Stimulated activated CD8-positive, alpha-beta memory T cell treated with anti-CD3 and anti-CD28 coated beads, Interleukin-15, amount 100 ng/mL, for 1 hour (primary cell): ENCODE measurements around the gene FXYD1.

ENCODE experiments used
- DNase-seq: peaks from one replicate; pipeline ENCODE4 v3.0.0-alpha.2; 2020; ENCODE audit warnings: low read depth

The FXYD1 gene

DNA sequence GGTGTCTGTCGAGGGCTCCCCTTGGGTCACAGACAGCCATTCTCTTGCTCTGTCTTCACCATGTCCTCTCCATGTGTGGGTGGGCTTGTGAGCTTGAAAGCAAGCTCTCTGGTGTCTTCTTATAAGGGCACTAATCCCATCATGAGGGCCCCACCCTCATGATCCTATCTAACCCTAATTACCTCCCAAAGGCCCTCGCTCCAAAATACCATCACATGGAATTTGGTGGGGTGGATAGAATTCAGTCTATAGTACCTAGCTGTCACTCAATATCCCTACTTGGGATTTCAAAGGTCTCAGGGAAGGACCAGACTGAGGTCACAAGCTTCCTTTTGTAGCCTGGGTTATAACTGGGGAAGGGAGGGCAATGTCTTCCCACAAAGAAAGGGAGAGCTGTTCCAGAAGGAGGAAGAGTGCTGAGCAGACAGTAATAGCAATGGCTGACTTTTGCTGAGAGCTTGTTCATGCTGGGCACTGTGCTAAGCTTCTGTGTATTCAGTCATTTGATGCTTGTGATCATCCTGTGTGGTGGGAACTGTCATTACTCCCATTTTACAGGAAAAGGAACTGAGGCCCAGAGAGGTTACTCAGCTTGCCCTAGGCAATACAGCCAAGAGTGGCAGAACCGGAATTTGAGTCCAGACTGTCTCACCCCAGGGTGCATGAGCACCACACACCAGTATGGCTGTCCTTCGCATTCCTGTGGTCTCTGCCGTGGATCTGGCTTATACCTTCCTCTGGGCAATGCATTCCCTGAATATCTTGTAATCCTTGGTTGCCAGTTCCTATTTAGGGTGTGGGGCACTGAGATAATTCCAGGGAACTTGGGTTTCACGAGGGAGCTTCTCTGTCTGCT lies 24.1 kb downstream of the FXYD1 start:
- no peak for DNase-seq

DNA sequence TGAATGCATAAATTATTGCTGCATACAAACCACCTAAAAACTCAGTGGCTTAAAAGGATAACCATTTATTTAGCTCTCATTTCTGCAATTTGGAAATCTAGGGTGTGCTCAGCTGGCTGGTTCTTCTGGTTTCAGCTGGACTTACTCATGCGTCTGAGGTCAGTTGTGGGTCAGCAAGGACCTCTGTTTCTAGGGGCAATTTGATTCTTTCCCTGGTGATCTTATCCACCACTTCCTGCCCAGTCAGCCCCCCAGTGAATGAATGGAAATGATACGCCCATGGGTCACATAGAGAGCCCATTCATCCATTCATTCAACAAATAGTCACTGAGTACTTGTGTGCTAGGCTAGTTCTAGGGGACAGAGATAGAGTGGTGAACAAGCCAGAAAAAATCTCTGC lies 25.8 kb downstream of the FXYD1 start:
- no peak for DNase-seq

DNA sequence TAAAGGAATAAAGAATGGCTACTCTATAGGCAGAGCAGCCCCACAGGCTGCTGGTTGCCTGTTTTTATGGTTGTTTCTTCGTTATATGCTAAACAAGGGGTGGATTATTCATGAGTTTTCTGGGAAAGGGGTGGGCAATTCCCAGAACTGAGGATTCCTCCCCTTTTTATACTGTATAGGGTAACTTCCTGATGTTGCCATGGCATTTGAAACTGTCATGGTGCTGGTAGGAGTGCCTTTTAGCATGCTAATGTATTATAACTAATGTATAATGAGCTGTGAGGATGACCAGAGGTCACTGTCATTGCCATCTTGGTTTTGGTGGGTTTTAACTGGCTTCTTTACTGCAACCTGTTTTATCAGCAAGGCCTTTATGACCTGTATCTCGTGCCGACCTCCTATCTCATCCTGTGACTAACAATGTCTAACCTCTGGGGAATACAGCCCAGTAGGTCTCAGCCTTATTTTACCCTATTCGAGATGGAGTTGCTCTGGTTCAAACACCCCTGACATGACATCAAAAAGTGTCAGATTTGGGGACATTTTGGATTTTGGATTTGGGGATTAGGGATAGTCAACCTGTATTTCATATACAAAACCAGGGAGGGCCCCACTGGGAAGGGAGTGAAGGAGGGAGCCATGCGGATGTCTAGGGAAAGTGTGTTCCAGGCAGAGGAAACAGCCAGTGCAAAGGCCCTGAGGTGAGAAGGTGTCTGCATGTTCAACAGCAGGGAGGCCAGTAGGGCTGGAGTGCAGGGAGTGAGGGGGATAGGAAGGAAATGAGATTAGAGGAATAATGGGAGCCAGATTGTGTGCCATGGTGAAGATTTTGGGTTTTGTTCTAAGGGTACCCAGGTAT lies 26.8 kb downstream of the FXYD1 start:
- DNase-seq, result no peak

DNA sequence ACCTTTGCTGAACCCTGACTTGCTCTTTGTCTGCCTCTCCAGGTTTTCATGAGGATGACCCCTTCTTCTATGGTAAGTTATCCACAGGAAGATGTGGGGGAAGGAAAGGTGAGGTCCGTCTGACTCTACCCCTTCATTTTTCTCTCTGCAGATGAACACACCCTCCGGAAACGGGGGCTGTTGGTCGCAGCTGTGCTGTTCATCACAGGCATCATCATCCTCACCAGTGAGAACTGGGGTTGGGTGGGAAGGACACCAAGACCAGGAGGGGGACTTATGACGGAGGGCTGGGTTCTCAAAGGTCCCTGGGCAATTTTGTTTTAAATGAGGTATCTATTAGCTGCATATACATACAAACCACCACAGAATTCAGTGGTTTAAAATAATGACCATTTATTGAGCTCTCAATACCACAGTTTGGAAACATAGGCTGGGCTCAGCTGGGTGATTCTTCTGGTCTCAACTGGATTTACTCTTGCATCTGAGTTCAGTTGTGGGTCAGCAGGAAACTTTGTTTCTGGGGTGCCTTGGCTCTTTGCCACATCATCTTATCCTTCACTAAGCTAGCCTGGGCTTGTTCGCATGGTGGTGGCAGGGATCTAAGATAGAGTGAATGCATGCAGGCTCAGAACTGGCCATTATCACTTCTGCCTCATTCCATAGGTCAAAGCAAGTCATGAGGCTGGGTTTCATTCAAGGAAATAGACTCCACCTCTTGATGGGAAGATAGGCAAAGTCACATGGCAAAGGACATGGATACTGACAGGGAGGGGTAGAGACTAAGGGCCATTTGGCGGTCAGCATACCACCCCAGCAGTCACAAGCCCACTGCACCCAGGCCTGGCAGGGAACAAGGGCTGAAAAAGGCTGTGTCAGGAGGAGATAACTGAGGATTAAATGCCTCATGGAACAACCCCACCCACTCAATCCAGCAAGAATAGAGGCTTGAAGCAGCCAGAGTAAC lies 27.8 kb downstream of the FXYD1 start:
- no peak for DNase-seq

DNA sequence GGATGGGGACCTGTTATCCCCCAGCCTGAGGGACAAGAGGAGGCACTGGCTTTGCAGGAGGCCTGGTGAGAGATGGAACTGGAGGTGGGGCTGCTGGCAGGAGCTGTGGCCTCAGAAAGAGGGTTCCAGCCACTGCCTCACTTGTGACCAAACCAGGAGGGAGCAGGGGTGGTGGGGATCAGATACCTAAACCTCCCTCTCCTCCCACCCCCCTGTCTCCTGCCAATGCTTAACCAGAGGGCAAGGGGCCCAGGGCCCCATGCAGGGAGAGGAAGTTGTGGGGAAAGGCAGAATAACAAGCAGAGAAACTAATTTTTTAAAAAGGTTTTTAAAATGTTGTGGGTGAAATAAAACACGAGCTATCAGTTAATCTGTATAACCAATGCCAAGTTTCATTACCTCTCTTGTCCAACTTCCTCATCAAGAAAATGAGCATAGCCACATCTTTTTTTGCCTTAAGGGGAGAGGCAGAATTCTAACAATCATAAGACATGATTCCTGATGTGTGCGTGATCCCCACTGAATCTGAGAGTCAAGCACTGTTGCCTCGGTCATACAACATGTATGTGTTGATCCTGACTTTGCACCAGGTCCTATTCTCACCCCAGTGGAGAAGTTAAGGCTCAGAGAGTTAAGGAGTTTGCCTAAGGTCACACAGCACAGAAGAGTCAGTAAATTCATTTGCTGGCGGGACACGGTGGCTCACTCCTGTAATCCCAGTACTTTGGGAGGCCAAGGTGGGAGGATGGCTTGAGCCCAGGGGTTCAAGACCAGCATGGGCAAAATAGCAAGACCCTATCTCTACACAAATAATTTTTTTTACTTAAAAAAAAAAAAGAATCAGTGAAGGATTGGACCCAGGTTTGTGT lies 28.9 kb downstream of the FXYD1 start:
- no peak for DNase-seq

DNA sequence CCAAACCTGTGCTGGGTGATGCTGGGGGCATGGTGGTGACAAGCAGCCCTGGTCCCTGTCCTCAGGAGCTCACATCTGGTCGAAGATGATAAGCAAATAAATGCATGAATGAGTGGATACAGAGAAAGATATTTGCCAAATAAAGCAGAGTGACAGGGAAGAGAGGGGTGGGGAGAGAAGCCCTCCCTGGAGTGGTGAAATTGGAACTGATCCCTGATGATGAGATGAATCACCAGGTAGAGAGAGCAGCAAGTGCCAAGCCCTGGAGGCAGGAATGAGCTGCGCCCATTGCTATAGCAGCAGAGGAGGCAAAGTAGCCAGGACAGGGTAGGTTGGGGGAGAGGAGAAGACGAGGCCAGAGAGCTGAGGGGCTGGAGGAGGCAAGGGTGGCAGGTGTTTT lies 29.6 kb downstream of the FXYD1 start:
- DNase-seq, result no peak

DNA sequence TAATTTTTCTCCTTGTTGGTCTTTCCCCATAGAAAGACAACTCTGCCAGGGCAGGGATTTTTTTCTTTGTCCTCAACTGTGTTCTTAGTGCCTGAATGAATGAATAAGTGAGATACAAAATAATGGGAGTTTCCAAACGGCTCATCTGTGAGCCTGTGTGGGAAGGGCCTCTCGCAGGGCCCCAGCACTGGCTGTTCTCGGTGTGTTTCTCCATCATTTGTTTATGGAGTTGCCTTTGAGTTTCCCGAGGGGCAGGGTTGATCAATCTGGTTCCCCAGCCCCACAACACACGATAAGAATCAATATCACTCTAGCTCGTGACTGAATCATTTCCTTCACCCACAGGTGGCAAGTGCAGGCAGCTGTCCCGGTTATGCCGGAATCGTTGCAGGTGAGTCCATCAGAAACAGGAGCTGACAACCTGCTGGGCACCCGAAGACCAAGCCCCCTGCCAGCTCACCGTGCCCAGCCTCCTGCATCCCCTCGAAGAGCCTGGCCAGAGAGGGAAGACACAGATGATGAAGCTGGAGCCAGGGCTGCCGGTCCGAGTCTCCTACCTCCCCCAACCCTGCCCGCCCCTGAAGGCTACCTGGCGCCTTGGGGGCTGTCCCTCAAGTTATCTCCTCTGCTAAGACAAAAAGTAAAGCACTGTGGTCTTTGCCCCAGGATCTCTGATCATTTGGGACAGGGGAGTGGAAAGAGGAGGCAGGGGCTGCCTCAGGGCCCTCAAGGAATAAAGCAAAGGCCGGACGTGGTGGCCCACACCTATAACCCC lies 30.8 kb downstream of the FXYD1 start:
- DNase-seq, result no peak

DNA sequence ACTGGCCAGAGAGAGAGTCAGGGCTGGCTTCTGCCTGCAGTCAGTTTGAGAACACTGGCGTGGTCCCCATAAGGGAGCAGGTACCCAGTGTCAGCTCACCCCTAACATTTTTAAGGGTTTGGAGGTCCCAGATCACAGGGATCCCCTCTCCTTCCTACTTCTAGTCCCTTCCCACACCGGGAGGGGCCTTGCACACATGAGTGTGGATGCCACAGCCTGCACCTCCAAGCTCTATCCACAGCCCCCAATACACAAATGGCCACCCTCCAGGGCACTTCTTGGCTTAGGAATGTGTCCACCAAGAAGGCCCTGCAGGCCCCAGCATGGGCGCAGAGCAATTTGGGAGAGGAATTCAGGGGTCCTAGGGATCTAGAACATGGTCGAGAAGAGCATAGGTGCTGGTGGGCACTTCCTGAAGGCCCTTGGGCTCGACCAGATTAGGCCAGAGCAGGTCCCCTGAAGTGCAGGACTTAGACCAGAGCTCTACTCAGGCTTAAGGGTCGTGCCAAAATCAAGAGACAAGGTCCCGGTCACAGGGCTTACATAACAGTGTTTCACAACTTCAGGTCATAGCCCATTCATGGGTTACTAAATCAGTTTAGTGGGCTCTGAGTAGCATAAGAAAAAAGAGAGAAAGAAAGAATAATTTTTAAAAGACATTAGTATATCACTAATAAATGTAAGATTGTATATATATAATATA lies 31.9 kb downstream of the FXYD1 start:
- no peak for DNase-seq

DNA sequence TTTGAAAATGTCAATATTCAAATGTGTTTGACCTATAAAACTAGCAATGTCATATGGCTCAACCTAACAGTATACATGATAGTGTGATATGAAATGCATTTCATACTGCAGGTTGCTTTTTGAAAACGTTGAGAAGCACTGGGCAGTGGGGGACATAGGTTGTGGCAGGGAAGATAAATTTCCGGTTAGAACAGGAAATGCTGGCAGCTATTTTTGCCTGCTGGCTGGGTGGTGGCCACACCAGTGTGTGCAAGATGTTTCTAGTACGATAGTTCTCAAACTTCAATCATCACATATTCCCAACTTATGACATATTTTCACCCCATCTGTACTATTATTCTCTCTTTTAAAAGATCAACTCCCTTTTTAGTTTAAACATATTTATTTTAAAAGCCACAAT lies 33.1 kb downstream of the FXYD1 start:
- DNase-seq, result no peak

DNA sequence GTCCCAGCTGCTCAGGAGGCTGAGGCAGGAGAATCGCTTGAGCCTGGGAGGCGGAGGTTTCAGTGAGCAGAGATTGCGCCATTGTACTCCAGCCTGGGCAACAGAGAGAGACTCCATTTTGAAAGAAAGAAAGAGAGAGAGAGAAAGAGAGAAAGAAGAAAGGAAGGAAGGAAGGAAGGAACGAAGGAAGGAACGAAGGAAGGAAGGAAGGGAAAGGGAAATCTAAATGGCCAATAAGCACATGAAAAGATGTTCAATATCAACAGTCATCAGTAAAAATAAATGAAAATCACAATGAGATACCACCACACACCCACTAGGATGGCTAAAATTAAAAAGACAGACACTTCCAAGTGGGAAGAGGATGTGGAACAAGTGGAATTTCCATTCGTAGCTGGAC lies 35.6 kb downstream of the FXYD1 start:
- no peak for DNase-seq

DNA sequence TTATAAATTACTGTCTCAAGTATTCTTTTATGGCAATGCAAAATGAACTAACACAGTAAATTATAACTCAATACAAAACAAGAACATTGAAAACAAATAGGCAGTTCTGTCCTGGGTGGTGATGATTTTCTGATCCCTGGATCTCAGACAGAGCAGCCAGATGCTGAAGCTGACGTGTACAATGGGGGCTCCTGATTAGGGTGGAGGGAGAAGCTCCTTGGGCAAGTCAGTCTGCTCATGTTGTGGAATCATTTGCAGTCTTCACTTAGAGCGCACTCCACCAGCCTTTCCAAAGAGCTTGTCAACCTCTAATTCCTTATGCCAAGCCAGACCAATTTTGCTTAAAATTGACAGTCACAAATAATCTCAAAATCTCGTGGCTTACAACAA lies 37.6 kb downstream of the FXYD1 start:
- no peak for DNase-seq

DNA sequence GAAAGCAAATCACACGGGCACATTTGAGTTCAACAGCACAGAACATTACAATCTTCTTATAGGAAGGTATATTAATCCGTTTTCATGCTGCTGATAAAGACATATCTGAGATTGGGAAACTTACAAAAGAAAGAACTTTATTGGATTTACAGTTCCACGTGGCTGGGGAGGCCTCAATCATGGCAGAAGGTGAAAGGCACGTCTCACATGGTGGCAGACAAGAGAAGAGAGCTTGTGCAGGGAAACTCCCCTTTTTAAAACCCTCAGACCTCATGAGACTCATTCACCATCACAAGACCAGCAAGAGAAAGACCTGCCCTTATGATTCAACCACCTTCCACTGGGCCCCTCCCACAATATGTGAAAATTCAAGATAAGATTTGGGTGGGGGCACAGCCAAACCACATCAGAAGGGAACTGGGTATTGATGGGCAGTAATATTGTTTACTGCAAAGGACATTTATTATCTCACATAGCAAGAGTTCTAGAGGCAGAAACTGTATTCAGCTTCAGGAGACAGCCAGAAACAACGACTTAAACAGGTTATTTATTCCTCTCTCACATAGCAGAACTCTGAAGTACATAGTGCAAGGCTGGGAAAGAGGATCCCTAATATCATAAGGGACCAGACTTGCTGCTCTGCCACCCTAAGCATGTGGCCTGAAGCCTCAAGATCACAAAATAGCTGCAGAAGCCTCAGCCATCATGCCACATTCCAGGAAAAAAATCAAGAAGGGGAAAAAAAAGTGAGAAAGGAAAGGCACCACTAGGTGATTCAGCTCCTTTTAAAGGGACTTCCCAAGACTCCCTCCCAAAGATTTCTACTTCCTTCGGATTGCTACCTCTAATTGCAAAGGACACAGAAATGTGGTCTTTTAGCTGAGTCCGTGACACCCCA lies 39.0 kb downstream of the FXYD1 start:
- DNase-seq, result no peak

DNA sequence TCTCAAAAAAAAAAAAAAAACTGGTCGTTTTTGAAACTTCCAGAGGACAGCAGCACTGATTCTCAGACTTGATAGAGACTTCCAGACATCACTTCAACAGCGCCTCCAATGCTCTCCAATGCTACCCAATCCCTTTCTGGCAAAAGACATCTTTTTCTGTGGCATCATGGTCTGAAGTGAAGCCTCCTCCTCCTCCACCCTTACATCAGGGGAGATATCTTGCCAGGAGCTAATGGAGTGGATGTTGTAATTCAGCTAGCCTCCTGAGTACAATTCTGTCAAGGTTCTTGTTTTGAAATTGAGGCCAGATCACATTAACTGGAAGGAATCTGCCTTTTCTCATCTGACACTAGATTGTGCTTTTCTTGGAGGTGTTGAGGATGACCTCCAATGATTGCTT lies 40.1 kb downstream of the FXYD1 start:
- DNase-seq, result no peak

DNA sequence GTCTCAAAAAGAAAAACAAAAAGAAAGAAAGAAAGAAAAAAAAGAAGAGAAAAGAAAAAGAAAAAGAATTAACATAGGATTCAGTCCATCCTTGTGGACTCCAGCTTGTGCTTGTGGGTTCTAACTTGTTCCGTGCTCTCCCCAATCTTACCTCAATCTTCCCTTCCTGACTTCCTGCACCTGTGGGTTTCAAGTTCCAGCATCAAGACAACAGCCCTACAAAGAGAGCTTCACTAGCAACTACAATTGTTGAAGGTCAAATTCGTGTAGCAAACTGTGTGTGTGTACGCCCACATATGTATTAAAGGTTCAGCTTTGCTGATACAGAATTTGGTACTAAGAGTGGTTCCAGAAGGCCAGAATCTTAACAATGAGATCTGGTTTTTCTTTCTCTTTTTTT lies 41.2 kb downstream of the FXYD1 start:
- no peak for DNase-seq

DNA sequence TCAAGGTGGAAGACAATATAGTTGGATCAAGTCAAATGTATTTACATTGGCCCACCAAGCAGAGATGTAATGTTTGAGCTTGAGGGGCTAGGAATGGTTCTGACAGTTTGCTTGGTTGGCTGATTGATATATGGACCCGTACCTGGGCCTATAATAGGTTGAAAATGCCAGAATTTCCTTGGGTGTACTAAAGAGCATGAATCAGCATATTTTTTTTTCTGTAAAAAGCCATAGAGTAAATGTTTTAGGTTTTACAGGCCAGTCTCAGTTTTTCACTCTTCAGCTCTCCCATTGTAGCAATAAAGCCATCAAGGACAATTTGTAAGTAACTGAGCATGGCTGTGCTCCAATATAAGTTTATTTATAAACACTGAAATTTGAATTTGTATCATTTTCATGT lies 42.8 kb downstream of the FXYD1 start:
- no peak for DNase-seq

DNA sequence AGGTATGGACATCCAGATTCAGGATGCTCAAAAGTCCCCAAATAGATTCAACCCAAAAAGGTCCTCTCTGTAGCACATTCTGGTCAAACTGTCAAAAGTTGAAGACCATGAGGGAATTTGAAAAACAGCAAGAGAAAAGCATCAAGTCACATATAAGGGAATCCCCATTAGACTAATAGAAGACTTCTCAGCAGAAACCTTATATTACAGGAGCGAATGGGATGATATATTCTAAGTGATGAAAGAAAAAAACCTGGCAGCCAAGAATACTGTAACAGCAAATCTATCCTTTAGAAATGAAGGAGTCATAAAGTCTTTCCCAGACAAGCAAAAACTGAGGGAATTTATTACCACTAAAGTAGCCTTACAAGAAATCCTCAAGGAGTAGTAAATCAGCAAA lies 45.6 kb downstream of the FXYD1 start:
- DNase-seq, result no peak

DNA sequence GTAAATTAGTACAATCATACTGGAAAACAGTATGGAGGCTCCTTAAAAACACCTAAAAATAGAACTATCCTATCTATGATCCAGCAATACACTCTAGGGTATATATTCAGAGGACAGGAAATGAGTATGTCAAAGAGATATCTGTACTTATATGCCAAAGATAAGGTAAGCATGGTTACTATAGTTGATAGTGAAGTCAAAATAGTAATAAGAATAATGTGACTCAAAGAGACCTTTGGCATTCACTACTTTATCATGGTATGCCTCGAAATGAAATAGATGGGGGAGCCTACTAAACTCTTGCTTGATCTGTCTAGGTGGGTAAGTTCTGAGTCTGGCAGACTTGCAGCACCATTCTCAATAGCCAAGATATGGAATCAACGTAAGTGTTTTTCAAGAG lies 46.3 kb downstream of the FXYD1 start:
- DNase-seq, result no peak
